ENCODE measurements around the gene SYN1.
"Not testable (repeated sequence)": the region's sequence is repeated elsewhere in the genome, so short reads cannot be mapped to it uniquely, and the experiment has no call there.

The SYN1 gene

GRCh38 chrX:47633689-47634590 is 14.3 kb upstream of the SYN1 start:
- no peak for DNase-seq

GRCh38 chrX:47632666-47633065 is 13.0 kb upstream of the SYN1 start:
- DNase-seq, result no peak

GRCh38 chrX:47631676-47632075 is 12.0 kb upstream of the SYN1 start:
- DNase-seq, result no peak

- no peak for DNase-seq
These were observed 10.0 kb upstream of the SYN1 start, which contains the start of gene CFP for GRCh38 chrX:47629419-47630200. TSS of gene CFP (minus strand) at chrX:47629930. CDS start at chrX:47629844, 86 bp downstream.

GRCh38 chrX:47628982-47629381 is 9.3 kb upstream of the SYN1 start:
- peak in 1 of 2 donors; percentile 27 for DNase-seq

- DNase-seq, result no peak
These were observed 5.7 kb upstream of the SYN1 start for GRCh38 chrX:47625365-47625764.

- peak; percentile 25 to 41 for DNase-seq
These were observed 3.9 kb upstream of the SYN1 start for GRCh38 chrX:47623540-47624027.

GRCh38 chrX:47621851-47622250 is 2.2 kb upstream of the SYN1 start:
- DNase-seq, result no peak

- DNase-seq, result no peak
These were observed 637 bp upstream of the SYN1 start for GRCh38 chrX:47620303-47620685.

GRCh38 chrX:47618923-47619485 is 653 bp downstream of the SYN1 start:
- DNase-seq, result no peak

GRCh38 chrX:47614618-47615017 is 5.0 kb downstream of the SYN1 start:
- no peak for DNase-seq

GRCh38 chrX:47613082-47613481 is 6.6 kb downstream of the SYN1 start:
- no peak for DNase-seq

GRCh38 chrX:47612418-47612817 is 7.2 kb downstream of the SYN1 start:
- DNase-seq, result no peak

- DNase-seq, result no peak
These were observed 7.7 kb downstream of the SYN1 start for GRCh38 chrX:47611926-47612325.

GRCh38 chrX:47611489-47611888 is 8.2 kb downstream of the SYN1 start:
- DNase-seq, result no peak

GRCh38 chrX:47610511-47610910 is 9.1 kb downstream of the SYN1 start:
- no peak for DNase-seq

GRCh38 chrX:47608130-47608810 is 11.4 kb downstream of the SYN1 start:
- DNase-seq, result no peak

- DNase-seq, result no peak
These were observed 12.6 kb downstream of the SYN1 start for GRCh38 chrX:47607091-47607490.

GRCh38 chrX:47605024-47605423 is 14.6 kb downstream of the SYN1 start:
- no peak for DNase-seq

GRCh38 chrX:47603125-47603524 is 16.5 kb downstream of the SYN1 start:
- DNase-seq, result not testable (repeated sequence)

GRCh38 chrX:47597222-47597621 is 22.4 kb downstream of the SYN1 start:
- DNase-seq, result no peak

- no peak for DNase-seq
These were observed 23.4 kb downstream of the SYN1 start for GRCh38 chrX:47596256-47596655.

- no peak for DNase-seq
These were observed 23.9 kb downstream of the SYN1 start for GRCh38 chrX:47595716-47596251.
